Left ventricle myocardium inferior (tissue), 1 donor: ENCODE measurements around the gene SERPINB7. TPM values are rescaled to one million over a fixed set of nuclear protein-coding genes. Genes with fewer than 3 reads are reported as not detected.

Source experiments
- DNase-seq: peaks from one replicate; pipeline ENCODE4 v3.0.0-alpha.2; 2020
- H3K27ac ChIP-seq: fragments of 200-600 bp; replicated peaks from 2 replicates; pipeline ENCODE4 v1.8.0; 2021
- H3K27me3 ChIP-seq: fragments of 200-600 bp; 2 replicates; pipeline ENCODE4 v1.8.0; 2021; ENCODE audit warnings: low read depth
- H3K36me3 ChIP-seq: fragments of 200-600 bp; 2 replicates; pipeline ENCODE4 v1.8.0; 2021
- H3K4me1 ChIP-seq: fragments of 200-600 bp; 2 replicates; pipeline ENCODE4 v1.8.0; 2021
- H3K4me3 ChIP-seq: fragments of 200-600 bp; 2 replicates; pipeline ENCODE4 v1.8.0; 2021; ENCODE audit warnings: mild to moderate bottlenecking, moderate library complexity
- H3K9me3 ChIP-seq: fragments of 200-600 bp; replicated peaks from 2 replicates; pipeline ENCODE4 v1.8.0; 2021
- CTCF ChIP-seq: fragments of 200-600 bp; IDR thresholded peaks from 2 replicates; pipeline ENCODE4 v1.8.0; 2021; ENCODE audit warnings: antibody characterized with exemption, mild to moderate bottlenecking, borderline replicate concordance
- intact Hi-C: fragments of 100-400 bp; cut with micrococcal nuclease; formaldehyde crosslinking; loops from one replicate; pipeline ENCODE4 v1.11.0; 2022
- total RNA-seq: library from RNA; stranded (reverse); fragmentation: NEBNext Ultra II Directional; extraction: Animal tissue kit (Norgen Biotek cat#: 25700); gene quantifications from one replicate; pipeline ENCODE4 v1.2.1, GENCODE V29; 2021
- donor health status: DM: no; HTN: yes; CAD: no; lungs with severe emphysema.

The SERPINB7 gene
- total RNA-seq, 1 donor from 2014 or later = not detected

GRCh38 chr18:63823516-63824219, 48.5 kb downstream of the SERPINB7 start:
- no peaks in the 10 kb centered on the region for H3K36me3 ChIP-seq
- intact Hi-C loops = loop anchor here (10.0 kb wide), 1 partner anchor 111 kb away; no protein-coding TSS in a partner anchor
- DNase-seq = peak; percentile 32
- no peak overlapping the region for H3K4me3 ChIP-seq
- peaks cover 53% of the 10 kb centered on the region for H3K27me3 ChIP-seq
- no peaks in the 10 kb centered on the region for H3K9me3 ChIP-seq
- H3K27ac ChIP-seq = no peak overlapping the region
- H3K4me1 ChIP-seq = no peaks in the 10 kb centered on the region
- peak; percentile 57 for TF ChIP-seq CTCF

- no peak for DNase-seq
- no peak for TF ChIP-seq CTCF
- H3K9me3 ChIP-seq = no peaks in the 10 kb centered on the region
- H3K27ac ChIP-seq = no peak overlapping the region
- H3K27me3 ChIP-seq = peaks cover 53% of the 10 kb centered on the region
- H3K4me3 ChIP-seq = no peak overlapping the region
- no peaks in the 10 kb centered on the region for H3K4me1 ChIP-seq
- no peaks in the 10 kb centered on the region for H3K36me3 ChIP-seq
- intact Hi-C loops = loop anchor here (10.0 kb wide), 1 partner anchor 111 kb away; no protein-coding TSS in a partner anchor
Measured at GRCh38 chr18:63824220-63824525, 49.0 kb downstream of the SERPINB7 start.

DNA sequence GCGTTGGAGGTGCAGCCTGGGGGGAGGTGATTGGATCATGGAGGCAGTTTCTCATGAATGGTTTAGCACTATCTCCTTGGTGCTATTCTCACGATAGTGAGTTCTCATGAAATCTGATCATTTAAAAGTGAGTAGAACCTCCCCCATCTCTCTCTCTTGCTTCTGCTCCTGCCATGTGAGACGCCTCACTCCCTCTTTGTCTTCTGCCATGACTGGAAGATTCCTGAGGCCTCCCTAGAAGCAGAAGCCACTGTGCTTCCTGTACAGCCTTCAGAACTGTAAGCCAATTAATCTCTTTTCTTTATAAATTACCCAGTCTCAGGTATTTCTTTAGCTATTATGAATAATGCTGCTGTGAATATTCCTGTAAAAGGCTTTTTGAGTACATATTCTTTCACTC, 52.9 kb downstream of the SERPINB7 start:
- H3K36me3 ChIP-seq = no peaks in the 10 kb centered on the region
- DNase-seq = no peak
- H3K4me1 ChIP-seq = no peaks in the 10 kb centered on the region
- no peak overlapping the region for H3K4me3 ChIP-seq
- peaks cover 37% of the 10 kb centered on the region for H3K27me3 ChIP-seq
- no peak for TF ChIP-seq CTCF
- H3K9me3 ChIP-seq = no peaks in the 10 kb centered on the region
- intact Hi-C loops = loop anchor here (10.0 kb wide), 1 partner anchor 107 kb away; no protein-coding TSS in a partner anchor
- no peak overlapping the region for H3K27ac ChIP-seq

DNA sequence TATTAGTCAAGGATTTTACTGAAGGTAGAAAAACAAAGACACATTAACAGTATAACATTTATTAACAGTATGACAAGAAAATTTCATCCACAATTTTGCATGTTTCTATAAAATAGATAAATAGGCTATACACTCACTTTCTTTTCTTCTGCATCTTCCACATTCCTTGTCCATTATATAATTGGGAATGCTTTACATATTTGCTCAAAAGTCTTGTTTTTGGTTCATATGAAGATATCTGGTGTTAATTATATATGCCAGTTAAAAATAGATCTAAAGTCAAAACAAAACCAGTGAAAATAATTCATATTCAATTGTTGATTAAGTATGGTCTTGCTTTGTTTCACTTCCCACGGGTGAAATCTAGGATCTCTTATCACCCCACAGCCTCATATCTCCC, 53.4 kb downstream of the SERPINB7 start:
- intact Hi-C loops = loop anchor here (10.0 kb wide), 1 partner anchor 106 kb away; no protein-coding TSS in a partner anchor
- no peak for DNase-seq
- H3K27me3 ChIP-seq = peaks cover 36% of the 10 kb centered on the region
- TF ChIP-seq CTCF = no peak
- no peaks in the 10 kb centered on the region for H3K9me3 ChIP-seq
- no peak overlapping the region for H3K4me3 ChIP-seq
- no peaks in the 10 kb centered on the region for H3K4me1 ChIP-seq
- H3K27ac ChIP-seq = no peak overlapping the region
- H3K36me3 ChIP-seq = no peaks in the 10 kb centered on the region

DNA sequence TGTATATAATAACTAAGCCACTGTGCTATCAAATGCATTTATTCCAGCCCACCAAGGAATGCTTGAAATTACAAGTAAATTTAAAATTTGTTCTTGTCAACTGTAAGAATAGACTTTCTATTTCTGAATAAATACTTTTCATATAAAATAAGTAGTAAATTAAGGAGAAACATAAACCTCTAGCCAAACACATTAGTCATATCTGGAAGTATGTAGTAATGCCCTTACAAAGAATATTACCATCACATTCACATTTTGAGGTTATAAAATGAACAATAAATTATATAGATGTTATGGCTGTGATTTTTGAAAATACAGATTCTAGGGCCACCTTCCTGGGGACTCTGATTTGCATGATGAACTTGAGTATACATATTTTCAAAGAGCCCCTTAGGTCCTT, 54.7 kb downstream of the SERPINB7 start:
- intact Hi-C loops = loop anchor here (10.0 kb wide), 1 partner anchor 105 kb away; no protein-coding TSS in a partner anchor
- TF ChIP-seq CTCF = no peak
- no peaks in the 10 kb centered on the region for H3K4me1 ChIP-seq
- no peaks in the 10 kb centered on the region for H3K9me3 ChIP-seq
- no peak overlapping the region for H3K27ac ChIP-seq
- H3K4me3 ChIP-seq = no peak overlapping the region
- H3K36me3 ChIP-seq = no peaks in the 10 kb centered on the region
- peaks cover 28% of the 10 kb centered on the region for H3K27me3 ChIP-seq
- no peak for DNase-seq
